Dedifferentiated amniotic fluid mesenchymal stem cell (primary cell): Measurements from ENCODE around the gene TMEM217.
A peak's percentile ranks its signal among the peaks of the same experiment; 100 is the strongest.

Experiments
- DNase-seq: peaks from one replicate; pipeline ENCODE4 v3.0.0-alpha.2; 2016; ENCODE audit errors: extremely low spot score

Gene TMEM217

DNA sequence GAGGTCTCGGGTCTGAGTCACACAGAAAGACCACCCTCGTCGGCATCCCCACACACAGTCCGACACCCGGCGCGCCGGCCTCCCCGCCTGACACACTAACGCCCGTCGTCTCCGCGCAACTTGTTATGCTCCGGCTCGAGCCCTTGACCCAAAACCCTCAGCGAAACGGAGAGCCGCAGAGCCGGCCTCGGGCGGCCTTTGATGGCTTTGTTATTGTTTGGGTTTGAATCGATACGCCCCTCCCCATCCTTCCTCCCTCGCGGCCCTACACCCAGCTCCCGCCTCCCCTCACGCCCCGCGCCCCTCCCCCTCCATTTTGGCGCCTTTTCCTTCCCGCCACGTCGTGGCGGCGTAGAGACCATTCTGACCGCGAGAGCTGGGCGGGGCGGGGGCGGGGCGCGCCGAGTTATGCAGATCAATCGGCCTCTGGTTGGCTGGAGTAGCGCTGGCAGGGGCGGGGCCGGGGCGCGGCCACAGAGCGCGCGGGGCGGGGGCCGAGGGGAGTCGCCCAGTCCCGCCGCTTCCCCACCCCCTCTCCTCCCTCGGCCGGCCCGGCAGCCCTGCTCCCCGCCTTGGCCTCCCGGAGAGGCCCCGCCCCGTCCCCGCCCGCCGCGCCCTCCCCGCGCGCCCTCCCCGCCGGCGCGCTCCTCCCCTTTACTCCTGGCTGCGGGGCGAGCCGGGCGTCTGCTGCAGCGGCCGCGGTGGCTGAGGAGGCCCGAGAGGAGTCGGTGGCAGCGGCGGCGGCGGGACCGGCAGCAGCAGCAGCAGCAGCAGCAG lies 88.3 kb downstream of the TMEM217 start, which contains the start of gene PIM1:
Gene PIM1, plus strand, starts transcription at position 657 of the 777 bp plus-strand sequence. CDS start 424 bp downstream, outside the sequence.
- DNase-seq: peak; percentile 97

DNA sequence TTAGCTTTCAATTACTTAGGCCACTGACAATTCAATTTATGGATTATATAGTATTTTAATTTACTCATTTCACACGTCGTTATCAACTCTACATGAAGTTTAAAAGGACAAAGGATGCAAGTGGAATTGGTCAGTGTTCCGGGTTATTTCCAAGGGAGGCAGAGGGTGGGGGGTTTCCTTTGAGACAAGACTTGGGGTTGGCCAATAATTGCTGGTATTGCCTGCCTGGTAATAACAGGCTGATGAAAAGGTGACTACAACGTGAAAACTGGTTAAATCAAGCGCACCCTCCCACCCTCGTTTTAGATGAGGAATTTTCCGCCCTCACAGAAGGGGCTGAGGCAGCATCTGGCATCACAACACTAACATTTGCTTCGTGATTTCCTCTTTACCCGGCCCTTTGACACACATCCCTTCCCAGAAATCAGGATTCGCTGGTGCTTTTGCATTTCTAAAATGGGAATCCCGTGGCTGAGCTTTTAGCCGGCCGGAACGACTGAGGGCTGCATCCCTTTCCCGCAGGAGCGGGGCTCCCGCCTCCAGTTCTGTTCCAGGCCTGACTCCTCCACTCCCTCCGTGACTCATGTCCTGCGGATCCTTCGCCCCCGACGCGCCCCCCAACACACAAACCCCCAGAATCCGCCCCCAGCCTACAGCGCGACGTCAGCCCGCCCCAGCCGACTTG lies 89.0 kb downstream of the TMEM217 start:
- peak; percentile 58 for DNase-seq

DNA sequence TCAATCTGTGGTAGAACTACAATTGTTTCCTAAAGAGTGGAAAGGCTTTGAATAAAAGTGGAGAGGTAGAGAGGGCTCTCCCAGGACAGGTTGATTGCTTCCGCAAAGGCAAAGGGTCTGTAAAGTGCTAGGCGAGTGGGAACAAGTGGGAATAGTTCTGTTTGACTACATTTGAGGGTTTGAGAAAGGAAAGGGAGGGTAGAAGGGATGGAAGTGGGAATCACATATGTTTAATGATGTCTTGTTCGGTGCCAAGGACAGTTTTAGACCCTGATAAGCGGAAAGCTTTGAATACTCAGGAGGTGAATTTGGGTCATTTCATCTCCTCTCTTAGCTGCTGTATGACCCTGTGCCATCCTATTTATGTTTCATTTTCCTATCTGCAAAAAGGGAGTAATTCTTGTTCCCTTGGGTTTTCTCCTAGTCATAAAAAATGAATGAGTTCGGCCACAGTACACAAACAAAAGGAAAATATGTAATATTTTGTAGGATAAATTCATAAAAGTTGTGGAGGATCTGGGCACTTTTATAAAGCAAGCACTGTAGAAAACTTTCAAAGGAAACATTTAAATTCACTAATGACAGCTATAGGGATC lies 89.7 kb downstream of the TMEM217 start:
- no peak for DNase-seq

DNA sequence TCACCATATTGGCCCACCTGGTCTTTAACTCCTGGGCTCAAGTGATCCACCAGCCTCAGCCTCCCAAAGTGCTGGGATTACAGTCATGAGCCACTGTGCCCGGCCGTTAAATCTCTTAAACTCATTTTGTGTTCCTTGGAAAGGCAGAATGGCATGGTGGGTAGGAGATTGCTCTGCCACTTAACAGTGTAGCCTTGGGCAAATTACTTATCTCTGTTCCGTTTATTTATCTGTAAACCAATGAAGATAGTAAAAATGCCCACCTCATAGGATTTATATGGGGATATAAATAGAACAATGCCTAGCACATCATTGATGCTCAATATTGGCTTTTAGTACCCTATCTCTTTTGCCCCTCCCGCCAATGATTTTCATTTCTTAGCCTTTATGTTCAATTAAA lies 95.2 kb downstream of the TMEM217 start:
- no peak for DNase-seq
